HCT116 (cell line): Measurements from ENCODE around the gene TK1. TPM values are rescaled to one million over a fixed set of nuclear protein-coding genes. Genes with fewer than 3 reads are reported as not detected.
A peak's percentile ranks its signal among the peaks of the same experiment; 100 is the strongest.

Experiments used
- ATAC-seq: fragments of 200-7000 bp; cut with Tn5 transposase; 2 replicates; pipeline ENCODE4 v1.9.1; 2020; ENCODE audit warnings: mild to moderate bottlenecking, moderate library complexity
- BruUV-seq: library from RNA; stranded (reverse); fragments of 400-500 nt; replicated peaks from 2 replicates; lab custom pipeline; 2021; lab: Mats Ljungman, UMichigan
- CTCF ChIA-PET: fragments of 300-600 bp; sonication (Branson Sonifier 250); formaldehyde crosslinking; loops from one replicate; lab custom pipeline; 2021; ENCODE audit warnings: antibody characterized with exemption; lab: Charles Lee
- POLR2A ChIA-PET: fragments of 300-600, 350-600 bp; sonication (Branson Sonifier 250); formaldehyde crosslinking; loops from one replicate; lab custom pipeline; 2021; ENCODE audit warnings: antibody characterized with exemption; lab: Charles Lee
- RAD21 ChIA-PET, 2 experiments: fragments of 300-600 bp; sonication (Branson Sonifier 250); formaldehyde crosslinking; loops; one replicate each; lab custom pipeline; 2023; ENCODE audit warnings: low total read pairs in 2 of 2; ENCODE audit not compliant: uncharacterized antibody in 2 of 2, unreplicated experiment in 2 of 2, low non-redundant PET in 1 of 2; lab: Charles Lee
- DNase-seq: peaks from one replicate; pipeline ENCODE4 v3.0.0-alpha.2; 2010; ENCODE audit warnings: low read depth, low spot score
- H2AFZ ChIP-seq: fragments of 200-600 bp; shearing (Covaris generic), sonication (generic); 2 replicates; pipeline ENCODE4 v1.6.1; 2017; ENCODE audit warnings: low read depth, mixed run types, mixed read lengths, antibody characterized with exemption, low read length; ENCODE audit not compliant: poor library complexity, severe bottlenecking
- H3K27ac ChIP-seq: 2 replicates; pipeline ENCODE4 v1.5.1; 2012; ENCODE audit warnings: low read depth, low read length
- H3K27me3 ChIP-seq: fragments of 200-600 bp; sonication (generic); 2 replicates; pipeline ENCODE4 v1.6.1; 2016; ENCODE audit warnings: mixed run types, low read length, mixed read lengths; ENCODE audit not compliant: insufficient read depth
- H3K36me3 ChIP-seq, 2 experiments: fragments of 200-500 bp in 1 of 2; fragments of 200-600 bp in 1 of 2; sonication (Bioruptor generic) in 1 of 2; sonication (generic) in 1 of 2; 2 replicates each; pipeline versions ENCODE4 v1.5.1 to v1.6.1; 2014 to 2016; ENCODE audit warnings: low read length in 2 of 2, inconsistent platforms in 1 of 2, mixed read lengths in 1 of 2, mixed run types in 1 of 2; ENCODE audit not compliant: insufficient read depth in 2 of 2, control insufficient read depth in 1 of 2
- H3K4me1 ChIP-seq, 2 experiments: fragments of 200-600 bp in 1 of 2; sonication (generic) in 1 of 2; 2 replicates each; pipeline versions ENCODE4 v1.5.1 to v1.6.1; 2012 to 2017; ENCODE audit warnings: low read length in 2 of 2, inconsistent platforms in 1 of 2, mild to moderate bottlenecking in 1 of 2, mixed read lengths in 1 of 2, mixed run types in 1 of 2, moderate library complexity in 1 of 2; ENCODE audit not compliant: insufficient read depth in 2 of 2, control insufficient read depth in 1 of 2
- H3K4me2 ChIP-seq: fragments of 200-600 bp; sonication (generic); 2 replicates; pipeline ENCODE4 v1.6.1; 2017; ENCODE audit warnings: mixed run types, low read length, mixed read lengths
- H3K4me3 ChIP-seq, 2 experiments: fragments of 200-600 bp in 1 of 2; sonication (generic) in 1 of 2; replicated peaks in 1 of 2; 2 replicates each; pipeline ENCODE4 v1.5.1; 2011 to 2016; ENCODE audit warnings: low read length in 2 of 2, control low read depth in 1 of 2, low read depth in 1 of 2, mild to moderate bottlenecking in 1 of 2, mixed read lengths in 1 of 2, mixed run types in 1 of 2
- H3K79me2 ChIP-seq: fragments of 200-600 bp; sonication (generic); 2 replicates; pipeline ENCODE4 v1.6.1; 2017; ENCODE audit warnings: mild to moderate bottlenecking, mixed run types, low read length, moderate library complexity, mixed read lengths; ENCODE audit not compliant: insufficient read depth
- H3K9ac ChIP-seq: fragments of 200-600 bp; sonication (generic); 2 replicates; pipeline ENCODE4 v1.6.1; 2016; ENCODE audit warnings: low read length, mixed read lengths
- H3K9me2 ChIP-seq: fragments of 200-600 bp; sonication (generic), shearing (Covaris generic); 2 replicates; pipeline ENCODE4 v1.6.1; 2017; ENCODE audit warnings: mixed run types, mild to moderate bottlenecking, moderate library complexity; ENCODE audit not compliant: insufficient read depth
- H3K9me3 ChIP-seq, 2 experiments: fragments of 200-500 bp in 1 of 2; fragments of 200-600 bp in 1 of 2; sonication (Bioruptor generic) in 1 of 2; sonication (generic) in 1 of 2; 2 replicates each; pipeline ENCODE4 v1.6.1; 2014 to 2017; ENCODE audit warnings: low read length in 2 of 2, mixed read lengths in 2 of 2, inconsistent platforms in 1 of 2, low read depth in 1 of 2, mild to moderate bottlenecking in 1 of 2, mixed run types in 1 of 2, moderate library complexity in 1 of 2; ENCODE audit not compliant: control insufficient read depth in 1 of 2, insufficient read depth in 1 of 2
- H4K20me1 ChIP-seq: fragments of 200-600 bp; sonication (generic), shearing (Covaris generic); 2 replicates; pipeline ENCODE4 v1.6.1; 2017; ENCODE audit warnings: mixed run types, mild to moderate bottlenecking, moderate library complexity; ENCODE audit not compliant: insufficient read depth
- CTCF ChIP-seq, 3 experiments: fragments of 200-600 bp in 1 of 3; sonication (generic) in 1 of 3; IDR thresholded peaks in 2 of 3; conservative IDR thresholded peaks in 1 of 3; 2 replicates each; pipeline ENCODE4 v1.5.1; 2012 to 2017; ENCODE audit warnings: low read depth in 2 of 3, low read length in 2 of 3, antibody characterized with exemption in 1 of 3, borderline replicate concordance in 1 of 3, control low read depth in 1 of 3, mild to moderate bottlenecking in 1 of 3, mixed read lengths in 1 of 3, mixed run types in 1 of 3, moderate library complexity in 1 of 3; ENCODE audit not compliant: insufficient read depth in 1 of 3
- ELF1 ChIP-seq: IDR thresholded peaks from 2 replicates; pipeline ENCODE4 v1.6.1; 2012; ENCODE audit warnings: low read depth, borderline replicate concordance
- YY1 ChIP-seq: IDR thresholded peaks from 2 replicates; pipeline ENCODE4 v1.6.1; 2011; ENCODE audit warnings: low read length, low read depth, moderate library complexity, mild to moderate bottlenecking; ENCODE audit not compliant: insufficient replicate concordance; ENCODE audit errors: extremely low read depth
- intact Hi-C: fragments of 100-400 bp; cut with micrococcal nuclease; formaldehyde crosslinking; loops from 2 replicates; pipeline ENCODE4 v1.10.0; 2022
- total RNA-seq: library from RNA; stranded (reverse); gene quantifications from one replicate; pipeline ENCODE4 v1.2.1, GENCODE V29; 2021; ENCODE audit not compliant: unreplicated experiment

The TK1 gene
- total RNA-seq, 1 experiment from 2014 or later = 315 TPM

GRCh38 chr17:78133971-78134898 is 52.6 kb downstream of the TK1 start:
- Histone ChIP-seq H3K27me3 (no peaks in the 10 kb centered on the region), H3K9ac (no peak overlapping the region), H4K20me1 (no peaks in the 10 kb centered on the region), H3K27ac (no peak overlapping the region; the same call in 1 of the 2 replicates), H3K4me1 (peaks cover 43 to 76% of the 10 kb centered on the region in 2 experiments), H3K9me3 (no peaks in the 10 kb centered on the region), H3K9me2 (no peaks in the 10 kb centered on the region), H3K4me2 (no peak overlapping the region; the same call in 1 of the 2 replicates), H2AFZ (no peak overlapping the region), H3K4me3 (no peak overlapping the region), H3K79me2 (no peaks in the 10 kb centered on the region), H3K36me3 (no peaks in the 10 kb centered on the region)
- no TSS peak for BruUV-seq
- TF ChIP-seq ELF1 (no peak), CTCF (IDR thresholded peaks at IDR 0.05 in 2 of 3, conservative IDR thresholded peaks at IDR 0.05 in 1 of 3; ENCODE audit: borderline replicate concordance in 1 of 3, insufficient read depth in 1 of 3, low read depth in 2 of 3, low read length in 2 of 3) (peak in 2 of 3 experiments; percentile 76 to 81; a peak in 4 of 6 replicates), YY1 (peak; percentile 35)
- ChIA-PET POLR2A (interaction anchor here (1.6 kb wide), 1 partner anchor 53 kb away, joined by 5 read pairs; the partner anchor contains the start of genes AFMID and TK1), CTCF (interaction anchor here (0.9 to 2.1 kb wide), 4 partner anchors 10 to 117 kb away, joined by 3 to 8 read pairs (median 4); no protein-coding TSS in a partner anchor), RAD21 (no interaction called here)
- DNase-seq (peak; percentile 70), ATAC-seq (peak; percentile 49)
- intact Hi-C loops = loop anchor here (1.0 kb wide), 1 partner anchor 115 kb away; no protein-coding TSS in a partner anchor
